ENCODE measurements around the gene SLCO2A1.

SLCO2A1 gene

DNA sequence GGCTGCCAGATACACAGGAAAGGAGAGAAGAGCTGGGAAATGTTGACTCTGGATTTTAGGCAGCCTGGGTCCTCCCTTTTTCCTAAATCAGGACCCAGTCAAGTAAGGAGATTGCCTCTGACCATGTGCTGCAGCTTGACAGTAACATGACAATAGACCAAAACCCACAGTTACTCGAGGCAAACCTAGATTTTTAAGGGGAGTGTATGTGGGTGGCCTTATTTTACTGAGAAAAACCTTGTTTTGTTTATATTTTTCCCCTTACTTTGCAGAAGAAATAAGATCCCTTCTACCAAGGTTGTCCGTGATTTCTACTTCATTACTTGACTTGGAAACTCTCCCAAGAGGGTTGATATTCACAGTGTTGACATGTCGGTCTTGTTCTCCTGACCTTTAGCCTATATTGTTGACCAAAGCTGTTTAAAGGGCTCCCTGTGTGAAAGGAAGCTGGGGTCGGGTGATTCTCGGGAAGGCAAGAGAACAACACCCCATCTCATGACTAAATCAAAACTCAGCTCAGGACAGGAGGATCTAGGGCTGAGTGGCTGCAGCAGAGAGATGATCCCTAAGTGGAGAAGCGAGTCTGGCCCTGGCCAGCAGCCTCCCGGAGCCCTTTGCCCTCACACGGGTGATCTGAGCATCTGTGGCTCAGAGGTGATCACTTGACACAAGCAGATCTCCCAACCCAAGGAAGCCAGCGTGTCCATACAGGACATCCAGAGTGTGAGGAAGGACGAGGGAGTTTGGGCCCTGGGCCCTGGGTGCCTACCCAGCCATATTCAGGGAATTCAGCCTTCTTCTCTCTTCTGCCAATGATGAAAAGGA is 31.0 kb upstream of the SLCO2A1 start:
- no peak for DNase-seq

DNA sequence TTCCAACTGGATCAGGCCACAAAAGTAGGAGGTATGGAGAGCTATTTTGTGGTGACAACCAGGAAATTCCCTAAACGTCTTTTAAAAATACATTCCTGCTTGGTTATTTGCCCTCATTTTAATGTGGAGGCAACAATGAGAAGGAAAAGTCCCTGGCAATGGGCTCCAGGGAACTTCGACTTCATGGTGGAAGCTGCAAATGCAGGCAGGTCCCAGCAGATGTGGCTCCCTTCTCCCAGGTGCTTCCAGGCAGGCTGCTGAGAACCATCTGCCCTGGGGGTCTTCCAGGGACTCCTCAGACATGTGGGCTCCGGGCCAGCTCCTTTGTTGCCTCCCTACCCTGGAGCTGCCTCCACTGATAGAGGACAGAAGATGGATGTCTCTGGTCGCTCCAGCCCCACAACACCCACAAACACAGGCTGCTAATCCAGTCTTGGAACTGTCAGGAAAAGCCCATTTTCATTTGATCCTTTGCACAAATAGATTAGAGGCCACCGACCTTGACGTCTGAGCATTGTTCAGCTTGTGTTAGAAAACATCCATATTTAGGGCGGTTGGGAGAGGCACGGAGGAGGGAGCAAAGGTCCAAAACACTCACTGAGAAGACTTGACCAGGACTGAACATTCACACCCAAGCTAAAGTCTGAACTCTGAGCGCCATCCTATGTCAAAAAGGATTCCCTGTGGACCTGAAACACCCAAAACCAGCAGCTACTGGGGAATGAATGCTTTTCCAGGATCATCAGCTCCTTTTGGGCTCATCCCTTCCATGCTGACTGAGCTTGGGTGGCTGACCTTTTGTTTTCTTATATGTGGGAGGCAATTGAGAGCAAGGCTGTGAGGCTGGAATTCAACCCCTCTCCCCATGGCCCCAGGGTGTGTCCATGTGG is 30.2 kb upstream of the SLCO2A1 start:
- no peak for DNase-seq

DNA sequence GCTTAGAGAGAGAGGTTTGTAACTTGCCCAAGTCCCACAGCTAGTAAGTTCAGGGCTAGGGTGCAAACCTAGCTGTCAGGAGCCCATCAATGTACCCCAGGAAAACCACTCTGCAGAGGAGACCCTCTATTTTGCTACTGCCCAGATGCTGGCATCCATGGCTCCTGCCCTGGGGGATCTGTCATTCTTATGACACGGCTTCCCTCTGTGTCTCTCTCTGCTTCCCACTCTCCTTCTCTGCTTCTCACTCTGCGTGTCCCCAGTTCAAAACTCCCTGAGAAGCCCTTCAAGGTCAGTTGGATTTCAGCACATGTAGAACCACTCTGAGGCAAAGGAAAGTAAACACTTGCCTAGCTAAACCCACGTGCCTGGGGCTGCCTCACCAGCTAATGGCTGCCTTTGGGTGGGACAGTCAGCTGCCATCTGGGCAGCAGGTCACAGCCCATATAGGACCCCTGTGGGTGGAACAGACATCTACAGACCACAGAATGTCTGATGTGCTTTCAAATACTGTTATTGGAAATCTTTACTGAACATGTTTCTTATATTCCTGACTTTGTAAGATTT is 29.4 kb upstream of the SLCO2A1 start:
- no peak for DNase-seq

DNA sequence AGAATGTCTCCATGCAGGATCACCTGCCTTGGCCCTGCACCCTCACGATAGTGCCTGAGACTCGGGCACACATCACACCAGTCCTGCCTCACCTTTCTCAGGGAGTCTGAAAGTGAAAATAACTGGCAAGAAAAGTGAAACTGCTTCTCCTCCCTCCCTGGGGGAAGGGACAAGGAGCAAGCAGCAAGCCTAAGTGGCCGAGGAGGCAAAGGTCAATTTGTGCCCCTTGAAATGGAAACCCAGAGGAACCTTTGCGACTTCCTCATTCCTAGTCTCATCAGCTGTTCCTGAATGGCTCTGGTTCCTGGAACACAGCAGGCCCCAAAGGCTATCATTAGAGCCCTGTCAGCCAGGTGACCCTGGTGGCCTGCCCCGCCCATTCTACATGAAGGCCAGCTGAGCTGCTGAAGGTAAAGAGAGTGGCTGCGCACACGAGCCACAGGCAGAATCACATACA is 28.0 kb upstream of the SLCO2A1 start:
- DNase-seq, result no peak

DNA sequence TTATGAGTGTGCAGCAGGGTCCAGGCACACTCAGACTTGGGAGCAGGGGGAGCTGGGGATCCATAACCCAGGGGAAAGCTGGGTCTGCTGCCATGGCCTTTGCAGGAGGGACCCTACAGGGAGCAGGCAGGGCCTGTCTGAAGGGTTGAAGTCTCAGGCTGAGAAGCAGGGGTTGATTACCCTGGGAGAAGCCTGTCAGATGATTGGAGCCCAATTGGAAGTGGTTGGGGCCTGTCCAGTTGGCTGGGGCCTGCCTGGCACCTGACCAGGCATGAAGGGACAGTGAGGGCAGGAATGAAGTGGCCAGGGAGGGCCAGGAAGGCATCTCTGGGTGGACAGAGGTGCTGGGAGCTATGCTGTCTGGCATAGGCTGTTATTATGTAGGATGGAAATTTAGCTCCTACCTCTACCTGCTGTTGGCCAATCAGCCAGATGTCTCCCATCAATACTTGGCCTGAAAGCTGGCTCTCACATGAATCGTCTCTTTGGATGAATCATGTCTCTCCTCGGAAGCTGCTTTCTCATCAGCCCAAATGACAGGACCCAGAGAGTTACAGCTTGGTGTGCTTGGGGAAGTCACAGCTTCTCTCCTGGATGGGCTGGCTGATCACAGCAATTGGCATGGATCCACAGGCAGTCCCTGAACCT is 27.4 kb upstream of the SLCO2A1 start:
- DNase-seq, result no peak

DNA sequence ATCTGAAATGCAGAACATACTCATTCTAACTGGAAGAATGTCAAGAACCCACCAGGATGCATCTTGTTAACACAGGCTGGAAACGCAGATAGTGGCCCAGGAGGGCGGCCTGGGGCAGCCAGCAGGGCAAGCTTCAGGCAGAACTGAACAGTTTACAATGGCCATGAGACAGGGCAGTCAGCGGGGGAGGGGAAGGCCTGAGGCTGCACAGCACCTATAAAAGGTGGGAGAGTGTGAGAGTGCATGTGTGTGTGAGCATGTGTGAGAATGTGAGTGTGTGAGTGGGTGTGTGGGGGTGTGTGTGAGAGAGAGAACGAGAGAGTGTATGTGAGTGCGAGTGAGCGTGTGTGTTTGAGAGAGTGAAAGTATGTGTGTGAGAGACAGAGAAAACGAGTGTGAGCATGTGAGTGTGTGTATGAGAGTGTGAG is 26.8 kb upstream of the SLCO2A1 start:
- DNase-seq, result no peak

DNA sequence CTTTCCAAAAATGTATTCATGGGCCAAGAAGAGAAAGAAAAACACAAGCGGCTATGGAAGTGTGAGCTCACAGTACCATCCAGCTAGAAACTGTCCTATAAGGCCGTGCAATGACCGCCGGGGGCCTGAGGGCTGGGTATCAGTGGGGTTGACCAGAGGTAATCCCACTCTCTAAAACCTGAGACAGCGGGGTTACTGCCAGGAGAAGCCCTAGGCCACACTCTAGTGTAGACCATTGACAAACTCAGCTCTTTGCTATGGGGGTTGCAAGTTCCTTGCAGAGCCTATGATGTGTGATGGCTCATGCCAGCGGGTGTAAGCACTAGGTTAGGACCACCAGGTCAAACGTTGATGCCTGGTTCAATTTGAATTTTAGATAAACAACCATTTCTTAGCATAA is 25.9 kb upstream of the SLCO2A1 start:
- no peak for DNase-seq

DNA sequence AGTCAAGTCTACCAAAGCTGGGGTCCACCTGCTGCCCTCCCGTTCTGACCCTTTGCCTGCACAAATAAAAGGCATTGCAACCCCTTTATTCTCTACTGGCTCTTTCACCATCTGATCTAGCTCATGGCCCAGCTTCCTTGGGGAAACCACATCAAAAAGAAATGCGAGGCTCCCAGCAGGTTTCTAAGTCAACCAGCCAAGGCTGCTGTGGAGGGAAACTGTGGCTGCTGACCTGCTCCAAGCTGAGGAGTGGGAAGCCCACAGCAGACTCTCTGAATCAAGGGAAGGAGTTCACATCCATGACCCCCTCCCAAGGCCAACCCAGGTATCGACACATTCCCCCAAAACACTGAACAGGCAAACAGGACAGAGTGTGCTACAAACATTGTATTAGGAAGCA is 25.2 kb upstream of the SLCO2A1 start:
- no peak for DNase-seq

DNA sequence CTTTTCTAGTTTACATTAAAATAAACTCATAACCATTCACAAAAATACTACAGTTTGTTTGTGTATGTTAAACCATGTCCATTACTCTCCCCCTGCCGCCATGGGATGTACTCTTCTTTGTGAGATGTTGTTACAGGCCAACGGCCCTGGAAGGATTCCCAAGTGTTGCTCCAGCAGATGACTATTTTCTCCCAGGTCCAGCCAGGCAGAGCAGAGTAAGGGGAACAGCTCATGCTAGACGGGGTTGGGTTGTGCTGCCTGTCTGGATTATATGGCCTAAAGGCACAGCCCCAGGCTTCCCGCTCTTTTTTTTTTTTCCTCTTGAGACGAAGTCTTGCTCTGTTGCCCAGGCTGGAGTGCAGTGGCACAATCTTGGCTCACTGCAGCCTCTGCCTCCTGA is 24.5 kb upstream of the SLCO2A1 start:
- no peak for DNase-seq

DNA sequence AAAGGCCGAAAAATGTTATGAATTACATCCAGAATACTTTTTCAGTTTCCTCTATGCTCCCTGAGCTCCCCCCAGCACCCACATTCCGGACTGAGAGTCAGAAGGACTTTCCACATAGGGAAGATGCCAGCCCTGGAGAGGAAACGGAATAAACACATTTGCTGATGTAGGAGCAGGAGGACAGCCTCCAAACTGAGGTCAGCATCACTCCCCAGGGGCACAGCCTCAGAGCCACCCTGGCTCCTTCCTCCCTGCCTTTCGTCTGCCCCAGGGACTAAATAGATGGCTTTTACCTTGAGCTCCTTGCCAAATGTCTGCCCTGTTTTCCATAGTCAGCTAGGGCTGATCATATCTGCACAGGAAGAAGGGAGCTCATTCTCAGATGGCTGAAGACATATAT is 22.6 kb upstream of the SLCO2A1 start:
- no peak for DNase-seq

DNA sequence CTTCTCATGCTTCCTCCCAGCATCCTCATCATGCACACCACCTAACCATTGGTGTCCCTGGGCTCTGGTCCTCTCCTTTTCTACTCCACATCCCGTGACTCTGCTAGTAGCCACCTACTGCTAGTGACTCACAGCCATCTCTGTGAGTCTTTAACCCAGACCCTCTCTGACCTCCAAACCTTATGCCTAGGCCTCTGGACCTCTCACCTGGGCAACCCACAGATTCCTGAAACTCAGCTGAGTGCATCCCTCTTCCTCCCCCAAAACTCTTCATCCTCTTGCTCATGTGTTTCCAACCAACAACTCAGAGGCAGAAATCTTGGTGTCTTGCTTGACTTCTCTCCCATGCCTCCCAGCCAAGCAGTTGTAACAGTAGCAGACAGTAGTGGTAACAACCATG is 20.0 kb upstream of the SLCO2A1 start:
- no peak for DNase-seq

DNA sequence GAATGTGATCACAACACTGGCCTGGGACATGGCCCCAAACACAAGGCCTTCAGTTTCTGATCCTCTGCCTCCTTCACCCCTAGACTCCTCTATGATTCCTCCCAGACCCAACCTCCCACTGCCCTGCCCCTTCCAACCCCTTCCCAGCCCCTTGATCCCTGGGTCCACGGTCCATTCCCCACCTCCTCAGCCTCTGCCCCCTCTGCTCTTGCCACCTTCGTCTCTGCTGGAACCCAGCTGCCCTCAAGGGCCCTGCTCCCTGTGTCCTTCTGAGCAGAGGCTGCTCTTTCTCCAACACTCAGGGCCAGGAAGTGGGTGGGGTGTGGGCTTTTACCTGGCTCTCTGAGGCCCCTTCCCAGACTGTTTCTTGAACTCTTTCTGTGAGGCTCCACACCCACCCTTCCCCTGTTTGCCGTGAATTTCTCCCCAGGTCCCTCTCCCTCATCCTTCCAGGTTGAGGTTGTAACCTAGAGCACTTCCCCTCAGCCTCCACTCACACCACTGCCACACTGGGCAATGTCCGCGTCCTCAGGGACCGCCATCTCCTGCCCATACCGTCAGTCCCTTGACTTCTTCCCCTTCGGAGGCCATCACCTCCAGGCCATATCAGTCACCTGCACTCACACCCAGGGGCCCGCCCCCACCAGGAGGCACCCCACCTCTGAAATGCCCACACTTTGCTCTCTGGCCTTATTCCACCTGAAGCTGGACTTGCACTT is 18.7 kb upstream of the SLCO2A1 start:
- DNase-seq, result no peak

DNA sequence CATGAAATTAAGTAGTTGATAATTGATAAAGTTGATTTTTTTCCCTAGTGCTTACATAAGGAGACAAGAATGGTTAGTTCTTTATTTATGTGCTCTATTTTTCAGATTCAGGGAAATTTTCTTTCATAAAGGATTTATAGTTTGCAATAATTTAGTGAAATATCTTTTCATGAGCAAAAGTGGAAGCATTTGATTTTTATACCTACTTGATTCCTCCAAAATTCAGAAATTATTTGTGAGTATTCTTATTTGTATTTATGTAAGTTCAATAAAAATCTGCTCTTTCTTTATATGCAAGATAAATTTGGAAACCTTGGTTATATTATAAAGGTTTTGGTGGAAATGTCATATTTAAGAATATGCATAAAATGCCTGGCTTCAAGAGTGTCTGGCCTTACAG is 14.7 kb upstream of the SLCO2A1 start:
- DNase-seq, result no peak

DNA sequence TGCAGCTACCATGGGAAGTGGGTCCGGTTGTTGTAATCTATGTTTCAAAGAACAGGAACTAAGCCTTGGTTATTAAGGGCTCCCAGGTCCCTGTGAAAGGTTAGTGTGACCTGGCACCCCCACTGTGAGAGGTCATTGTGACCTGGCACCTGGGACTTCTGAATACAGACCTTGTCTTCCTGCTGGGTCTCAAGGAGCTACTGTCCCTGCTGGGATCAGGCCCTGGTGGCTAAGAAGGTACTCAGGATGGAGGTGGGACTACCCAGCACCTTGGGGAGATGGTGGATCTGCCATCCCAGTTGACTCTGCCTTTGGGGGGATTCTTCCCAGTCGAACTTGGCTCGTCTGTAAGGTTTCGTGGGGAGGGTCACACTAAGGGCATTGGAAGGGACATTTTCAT is 10.3 kb upstream of the SLCO2A1 start:
- DNase-seq, result no peak

DNA sequence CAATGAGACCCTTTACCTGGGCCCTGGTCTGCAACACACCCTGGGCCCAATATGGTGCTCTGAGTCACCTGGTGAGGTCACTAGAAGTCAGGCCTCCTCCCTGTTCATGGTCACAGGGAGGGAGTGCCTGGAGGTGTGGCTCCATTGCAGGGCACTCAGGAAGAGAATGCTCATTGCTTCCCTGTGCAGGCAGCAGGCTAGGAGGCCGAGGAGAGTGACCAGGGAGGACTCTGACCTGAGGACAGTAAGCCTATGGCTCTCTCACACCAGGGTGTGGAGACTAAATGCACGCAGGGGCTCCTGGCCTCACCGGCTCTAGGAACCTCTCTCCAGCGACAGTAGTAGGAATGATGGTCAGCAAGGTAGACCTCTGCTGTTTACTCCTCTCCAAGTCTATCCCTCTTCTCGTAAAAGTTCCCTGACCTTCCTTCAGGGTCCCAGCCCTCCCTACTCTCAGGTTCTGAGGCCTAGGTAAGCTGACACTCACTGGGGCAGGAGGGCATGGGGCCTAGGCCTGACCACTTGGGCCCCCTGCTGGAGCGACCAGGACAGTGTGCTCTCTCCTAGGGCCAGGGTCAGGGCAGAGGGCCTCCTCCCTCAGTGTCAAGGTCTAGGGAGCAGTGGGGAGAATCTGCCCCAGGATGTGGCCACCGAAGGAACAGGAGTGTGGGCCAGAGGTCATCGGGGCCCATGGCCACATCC is 9.6 kb upstream of the SLCO2A1 start:
- no peak for DNase-seq

DNA sequence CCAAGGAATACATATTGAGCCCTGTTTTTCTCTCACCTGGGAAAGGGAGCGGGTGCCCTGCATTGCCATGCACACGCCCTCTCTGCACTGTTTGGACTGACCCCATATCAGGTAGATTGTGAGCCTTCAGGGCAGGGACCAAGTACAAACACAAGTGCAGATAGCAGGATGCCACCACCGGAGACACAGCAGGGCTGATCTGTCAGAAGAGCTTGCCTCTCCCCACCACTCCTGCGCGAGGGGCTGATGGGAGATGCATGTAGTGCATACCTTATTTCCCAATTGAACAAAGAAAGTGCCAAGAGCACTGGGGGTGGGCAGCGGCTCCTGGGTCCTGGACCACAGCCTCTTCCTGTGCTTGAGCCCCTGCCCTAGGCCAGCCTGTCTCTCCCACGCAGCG is 9.0 kb upstream of the SLCO2A1 start:
- no peak for DNase-seq

DNA sequence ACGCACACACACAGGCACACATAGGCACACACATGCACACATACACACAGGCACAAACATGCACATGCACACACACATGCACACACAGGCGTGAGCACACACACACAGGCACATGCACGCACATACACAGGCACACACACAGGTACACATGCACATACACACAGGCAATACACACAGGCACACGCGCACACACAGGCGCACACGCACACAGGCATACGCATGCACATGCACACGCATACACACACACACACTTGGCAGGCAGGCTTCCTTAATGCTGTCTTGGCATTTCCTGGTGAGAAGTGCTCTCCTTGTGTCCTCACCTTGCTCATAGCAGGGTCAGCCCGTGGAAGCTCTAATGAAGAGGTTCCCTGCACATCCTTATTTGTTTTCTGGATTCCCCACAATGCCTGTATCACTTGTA is 8.4 kb upstream of the SLCO2A1 start:
- DNase-seq, result no peak

DNA sequence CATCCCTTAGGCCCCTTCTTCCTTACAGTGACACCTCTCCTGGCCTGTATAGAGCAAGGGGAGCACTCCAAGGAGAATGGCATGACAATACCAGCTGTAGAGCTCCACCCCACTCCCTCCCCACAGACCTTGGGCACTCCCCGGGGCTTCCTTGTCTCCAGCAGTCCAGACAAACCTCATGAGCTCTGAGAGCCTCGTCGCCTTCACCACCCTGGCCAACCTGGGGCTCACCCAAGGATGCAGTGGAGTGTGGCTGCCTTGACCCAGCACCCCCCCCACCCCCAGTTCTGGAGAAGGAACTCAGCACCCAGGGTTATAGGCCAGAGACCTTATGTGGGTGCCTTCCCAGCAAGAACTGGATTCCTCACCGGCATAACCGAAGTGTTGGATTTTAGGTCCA is 7.4 kb upstream of the SLCO2A1 start:
- DNase-seq, result no peak

DNA sequence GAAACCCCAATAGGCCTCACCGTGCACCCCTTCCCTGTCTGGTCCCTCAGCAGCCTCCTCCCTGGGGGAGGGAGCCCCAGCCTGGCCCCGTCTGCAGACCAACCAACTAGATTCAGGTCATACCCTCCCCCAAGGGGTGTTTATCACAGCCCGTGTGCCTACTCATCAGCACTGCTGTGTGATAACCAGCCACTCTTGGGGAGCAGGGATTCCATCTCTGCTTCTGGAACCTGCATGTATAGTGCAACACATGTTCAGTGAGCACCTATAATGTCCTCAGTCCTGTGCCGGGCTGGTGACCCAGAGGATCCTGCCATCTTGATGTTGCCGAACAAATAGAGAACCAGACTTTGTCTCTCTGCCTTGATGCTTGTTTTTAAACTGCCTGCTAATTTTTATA is 6.6 kb upstream of the SLCO2A1 start:
- no peak for DNase-seq

DNA sequence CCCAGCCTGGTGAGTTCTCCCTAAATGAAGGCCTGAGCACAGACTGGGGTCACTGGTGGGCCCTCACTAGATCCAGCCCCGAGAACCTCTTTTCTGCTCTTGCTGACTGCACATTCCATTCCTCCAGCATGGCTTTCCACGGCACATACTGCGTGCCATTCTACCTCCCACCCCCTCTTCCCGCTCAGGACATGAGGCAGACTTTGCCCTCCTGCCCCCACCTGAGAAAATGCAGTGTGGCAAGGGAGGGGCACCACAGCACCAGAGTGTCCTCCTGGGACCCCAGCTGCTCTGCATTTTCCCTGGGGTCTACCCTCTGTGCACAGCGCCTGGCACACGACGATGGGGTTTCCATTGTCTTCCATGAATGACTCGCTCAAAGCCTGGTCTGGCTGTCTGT is 6.1 kb upstream of the SLCO2A1 start:
- no peak for DNase-seq

DNA sequence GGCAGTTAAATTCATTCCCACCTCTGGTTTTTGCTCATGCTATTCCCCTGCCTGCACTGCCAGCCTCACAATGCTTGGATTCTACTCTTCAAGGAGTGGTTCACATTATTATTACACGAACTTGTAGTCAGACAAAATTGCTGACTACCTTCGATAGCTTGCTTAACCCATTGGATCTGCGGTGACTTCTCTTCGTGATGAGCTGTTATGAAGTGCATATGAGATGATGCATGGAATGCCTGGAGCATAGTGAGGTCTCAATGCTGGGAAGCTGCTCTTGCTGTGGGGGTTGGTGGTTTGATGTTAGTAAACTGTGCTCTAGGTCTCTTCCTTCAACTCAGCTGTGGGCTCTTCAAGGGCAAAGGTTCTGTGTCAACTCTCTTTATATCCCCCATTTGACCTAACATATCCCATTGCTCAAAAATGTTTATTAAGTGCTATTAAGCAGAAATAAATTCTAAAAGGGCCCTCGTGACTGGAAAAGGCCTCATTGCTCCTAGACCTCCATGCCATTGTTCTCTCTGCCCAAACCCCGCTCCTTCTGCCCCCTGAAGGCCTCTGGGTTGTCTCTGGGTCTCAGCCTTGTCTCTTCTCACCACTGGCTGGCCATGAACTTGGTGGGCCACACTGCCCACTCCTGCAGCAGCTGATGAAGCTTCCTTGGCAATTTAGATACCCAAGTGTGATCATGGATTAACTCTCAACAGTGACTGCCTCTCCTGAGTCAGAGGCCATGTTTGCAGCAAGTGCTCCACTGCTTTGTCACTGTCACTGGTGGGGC is 4.5 kb upstream of the SLCO2A1 start:
- no peak for DNase-seq

Data from C1 segment of cervical spinal cord (tissue), 14 donors.